Esophagus muscularis mucosa (tissue), 4 donors: ENCODE results near the gene CYP11A1. TPM values are rescaled to one million over a fixed set of nuclear protein-coding genes. Genes with fewer than 3 reads are reported as not detected.

Experiments used
- DNase-seq: peaks from one replicate; pipeline ENCODE4 v3.0.0-alpha.2; 2017; ENCODE audit errors: extremely low spot score
- H3K27ac ChIP-seq, 4 donors: fragments of 200-600 bp; sonication (generic); replicated peaks in 1 of 4; 1 replicate in 3 of 4; 2 replicates in 1 of 4; pipeline ENCODE4 v1.5.1; 2016 to 2019; ENCODE audit warnings: mild to moderate bottlenecking in 1 of 4
- H3K27me3 ChIP-seq, 4 donors: fragments of 200-600 bp; sonication (generic); one replicate each; pipeline versions ENCODE4 v1.5.1 to v1.6.0; 2016 to 2019
- H3K36me3 ChIP-seq, 4 donors: fragments of 200-600 bp; sonication (generic); one replicate each; pipeline ENCODE4 v1.5.1; 2016 to 2019
- H3K4me1 ChIP-seq, 4 donors: fragments of 200-600 bp; sonication (generic); one replicate each; pipeline ENCODE4 v1.5.1; 2016 to 2019
- H3K4me3 ChIP-seq, 4 donors: fragments of 200-600 bp; sonication (generic); 1 replicate in 2 of 4; 2 replicates in 2 of 4; pipeline ENCODE4 v1.5.1; 2016 to 2019; ENCODE audit warnings: mild to moderate bottlenecking in 4 of 4, moderate library complexity in 1 of 4
- H3K9me3 ChIP-seq, 4 donors: fragments of 200-600 bp; sonication (generic); 1 replicate in 3 of 4; 2 replicates in 1 of 4; pipeline ENCODE4 v1.5.1; 2016 to 2019
- CTCF ChIP-seq, 3 experiments: fragments of 200-600 bp in 2 of 3; fragments of 450-650 bp in 1 of 3; sonication (generic) in 2 of 3; IDR thresholded peaks; one replicate each; pipeline ENCODE4 v1.5.1; 2017 to 2019; ENCODE audit warnings: antibody characterized with exemption in 3 of 3, mild to moderate bottlenecking in 2 of 3, moderate library complexity in 1 of 3
- EP300 ChIP-seq: sonication (generic); formaldehyde crosslinking; IDR thresholded peaks from one replicate; pipeline ENCODE4 v1.6.1; 2017; ENCODE audit warnings: antibody characterized with exemption
- POLR2A ChIP-seq: fragments of 450-650 bp; IDR thresholded peaks from one replicate; pipeline ENCODE4 v1.6.1; 2017; ENCODE audit warnings: antibody characterized with exemption, moderate library complexity, mild to moderate bottlenecking, low read depth
- POLR2AphosphoS5 ChIP-seq, 2 donors: sonication (generic); formaldehyde crosslinking; IDR thresholded peaks; one replicate each; pipeline ENCODE4 v1.6.1; 2017; ENCODE audit warnings: antibody characterized with exemption in 2 of 2
- WGBS: methylation state at CpG from one replicate; pipeline ENCODE4 v1.1.5; 2018; 5-methylcytosine and 5-hydroxymethylcytosine counted together
- intact Hi-C: fragments of 100-400 bp; cut with DNase I; formaldehyde crosslinking; loops from one replicate; pipeline ENCODE4 v1.15.1; 2023
- total RNA-seq, 4 donors: library from RNA; depleted of rRNA; stranded (reverse); fragments of >200 nt; gene quantifications; one replicate each; pipeline versions ENCODE4 v1.1.0 to v1.2.1, GENCODE V29; 2016

The CYP11A1 gene
- total RNA-seq, 4 donors from 2014 or later, result 1.7 to 2.5 (median 1.8) TPM

- H3K27me3 ChIP-seq, result peaks cover 0 to 24% (median 0%) of the 10 kb centered on the region in 4 donors
- DNase-seq, result no peak
- H3K4me1 ChIP-seq, result peaks cover 9 to 10% (median 9%) of the 10 kb centered on the region in 4 donors
- 87% methylated on average over 3 of the region's 3 CpGs for WGBS
- H3K4me3 ChIP-seq, result no peak overlapping the region
- H3K36me3 ChIP-seq, result no peaks in the 10 kb centered on the region
- H3K9me3 ChIP-seq, result no peaks in the 10 kb centered on the region
- H3K27ac ChIP-seq, result no peak overlapping the region
- intact Hi-C loops, result no loop called here
- TF ChIP-seq EP300, result no peak
- TF ChIP-seq CTCF (IDR thresholded peaks at IDR 0.05), result no peak
- no peak for TF ChIP-seq POLR2A
- no peak for TF ChIP-seq POLR2AphosphoS5 (IDR thresholded peaks at IDR 0.05)
Measured at GRCh38 chr15:74324714-74325113, 42.7 kb downstream of the CYP11A1 start.

- no peak overlapping the region for H3K27ac ChIP-seq
- no peaks in the 10 kb centered on the region for H3K36me3 ChIP-seq
- H3K4me1 ChIP-seq, result peaks cover 27 to 31% (median 29%) of the 10 kb centered on the region in 4 donors
- no peak for DNase-seq
- H3K4me3 ChIP-seq, result no peak overlapping the region
- TF ChIP-seq CTCF (IDR thresholded peaks at IDR 0.05), result peak; percentile 64 to 84 (median 75)
- TF ChIP-seq EP300, result no peak
- no peaks in the 10 kb centered on the region for H3K9me3 ChIP-seq
- H3K27me3 ChIP-seq, result peaks cover 0 to 24% (median 0%) of the 10 kb centered on the region in 4 donors
- 35% methylated on average over 6 of the region's 6 CpGs for WGBS
- intact Hi-C loops, result no loop called here
Measured at GRCh38 chr15:74322558-74323180, 44.8 kb downstream of the CYP11A1 start.

GRCh38 chr15:74320352-74321247 lies 46.8 kb downstream of the CYP11A1 start:
- WGBS, result 77% methylated on average over 9 of the region's 10 CpGs
- Histone ChIP-seq H3K36me3 (no peaks in the 10 kb centered on the region), H3K27me3 (peaks cover 0 to 15% (median 0%) of the 10 kb centered on the region in 4 donors), H3K4me3 (no peak overlapping the region), H3K27ac (peak overlapping the region in 1 of 4 donors; percentile 62), H3K4me1 (peaks cover 46 to 52% (median 49%) of the 10 kb centered on the region in 4 donors), H3K9me3 (no peaks in the 10 kb centered on the region)
- intact Hi-C loops, result loop anchor here (2.0 kb wide), 1 partner anchor 194 kb away; no protein-coding TSS in a partner anchor
- no peak for DNase-seq
- TF ChIP-seq EP300 (no peak), POLR2AphosphoS5 (IDR thresholded peaks at IDR 0.05) (no peak), POLR2A (no peak), CTCF (IDR thresholded peaks at IDR 0.05) (peak; percentile 35 to 57 (median 38))

GRCh38 chr15:74319596-74320351 lies 47.7 kb downstream of the CYP11A1 start:
- H3K9me3 ChIP-seq, result no peaks in the 10 kb centered on the region
- DNase-seq, result no peak
- H3K4me3 ChIP-seq, result no peak overlapping the region
- TF ChIP-seq CTCF (IDR thresholded peaks at IDR 0.05) (no peak), EP300 (no peak), POLR2AphosphoS5 (IDR thresholded peaks at IDR 0.05) (no peak), POLR2A (no peak)
- WGBS, result 55% methylated on average over 4 of the region's 8 CpGs
- peak overlapping the region; percentile 7 to 62 (median 36) for H3K27ac ChIP-seq
- intact Hi-C loops, result loop anchor here (2.0 to 10.0 kb wide), 2 partner anchors 193 to 345 kb away; no protein-coding TSS in a partner anchor
- H3K27me3 ChIP-seq, result peaks cover 0 to 15% (median 0%) of the 10 kb centered on the region in 4 donors
- no peaks in the 10 kb centered on the region for H3K36me3 ChIP-seq
- peaks cover 55 to 60% (median 57%) of the 10 kb centered on the region in 4 donors for H3K4me1 ChIP-seq
